ENCODE data around the gene BACH2.

GRCh38 chr6:90241229-90241880, 55.3 kb downstream of the BACH2 start:
- TF ChIP-seq CTCF (IDR thresholded peaks at IDR 0.05) = no peak
- TF ChIP-seq POLR2A (IDR thresholded peaks at IDR 0.05) = no peak
- no peak for TF ChIP-seq POLR2AphosphoS5 (IDR thresholded peaks at IDR 0.05)
